Sigmoid colon (tissue), 7 donors: Measurements from ENCODE around the gene CYB5R4. TPM values are rescaled to one million over a fixed set of nuclear protein-coding genes. Genes with fewer than 3 reads are reported as not detected.

Experiments used
- DNase-seq: peaks from one replicate; pipeline ENCODE4 v3.0.0-alpha.2; 2019
- H3K27ac ChIP-seq, 4 donors: fragments of 200-600 bp; sonication (generic); one replicate each; pipeline ENCODE4 v1.5.1; 2016 to 2019; ENCODE audit warnings: mild to moderate bottlenecking in 1 of 4
- H3K27me3 ChIP-seq, 3 donors: fragments of 200-600 bp; sonication (generic); one replicate each; pipeline ENCODE4 v1.5.1; 2019; ENCODE audit warnings: mild to moderate bottlenecking in 1 of 3
- H3K36me3 ChIP-seq, 4 donors: fragments of 200-600 bp; sonication (generic); one replicate each; pipeline ENCODE4 v1.5.1; 2016 to 2019
- H3K4me1 ChIP-seq, 4 donors: fragments of 200-600 bp; sonication (generic); one replicate each; pipeline ENCODE4 v1.5.1; 2017 to 2019
- H3K4me3 ChIP-seq, 4 donors: fragments of 200-600 bp; sonication (generic); one replicate each; pipeline ENCODE4 v1.5.1; 2017 to 2019; ENCODE audit warnings: mild to moderate bottlenecking in 2 of 4, moderate library complexity in 1 of 4
- H3K9me3 ChIP-seq, 4 donors: fragments of 200-600 bp in 3 of 4; sonication (generic) in 3 of 4; one replicate each; pipeline versions ENCODE4 v1.5.1 to v1.6.1; 2013 to 2019
- EP300 ChIP-seq, 4 donors: sonication (generic); formaldehyde crosslinking; IDR thresholded peaks; one replicate each; pipeline ENCODE4 v1.6.1; 2017; ENCODE audit warnings: antibody characterized with exemption in 4 of 4
- POLR2A ChIP-seq, 2 donors: fragments of 450-650 bp; IDR thresholded peaks; one replicate each; pipeline ENCODE4 v1.6.1; 2016; ENCODE audit warnings: antibody characterized with exemption in 2 of 2, mild to moderate bottlenecking in 2 of 2, moderate library complexity in 2 of 2
- POLR2AphosphoS5 ChIP-seq, 4 donors: sonication (generic); formaldehyde crosslinking; IDR thresholded peaks; one replicate each; pipeline ENCODE4 v1.6.1; 2017; ENCODE audit warnings: antibody characterized with exemption in 4 of 4
- WGBS, 2 donors: extraction: QIAGEN DNeasy Blood & Tissue Kit; methylation state at CpG; one replicate each; pipeline ENCODE4 v1.1.7; 2013; 5-methylcytosine and 5-hydroxymethylcytosine counted together
- intact Hi-C: fragments of 100-400 bp; cut with DNase I; formaldehyde crosslinking; loops from one replicate; pipeline ENCODE4 v1.15.1; 2023
- polyA plus RNA-seq, 3 donors: library from polyadenylated mRNA; stranded (reverse); fragments of 200-250 nt; gene quantifications; one replicate each; pipeline ENCODE4 v1.2.3, GENCODE V29; 2013
- total RNA-seq, 4 donors: library from RNA; depleted of rRNA; stranded (reverse); fragments of >200 nt; gene quantifications; one replicate each; pipeline ENCODE4 v1.1.0, GENCODE V29; 2016
- TF ChIP-seq, protein P1 (sequence below), 4 experiments: fragments of 450-650 bp in 3 of 4; fragments of 200-600 bp in 1 of 4; IDR thresholded peaks; one replicate each; pipeline ENCODE4 v1.5.1; 2016 to 2019; ENCODE audit warnings: antibody characterized with exemption in 4 of 4, mild to moderate bottlenecking in 3 of 4, moderate library complexity in 2 of 4
- donor health status: healthy with polysubstance abuse.
- donor health status: Bipolar disorder and iron deficiency.
- donor health status: healthy.

CYB5R4 gene
- total and polyA plus RNA-seq, 7 donors: 9.7 to 35.6 (median 14.3) TPM

DNA sequence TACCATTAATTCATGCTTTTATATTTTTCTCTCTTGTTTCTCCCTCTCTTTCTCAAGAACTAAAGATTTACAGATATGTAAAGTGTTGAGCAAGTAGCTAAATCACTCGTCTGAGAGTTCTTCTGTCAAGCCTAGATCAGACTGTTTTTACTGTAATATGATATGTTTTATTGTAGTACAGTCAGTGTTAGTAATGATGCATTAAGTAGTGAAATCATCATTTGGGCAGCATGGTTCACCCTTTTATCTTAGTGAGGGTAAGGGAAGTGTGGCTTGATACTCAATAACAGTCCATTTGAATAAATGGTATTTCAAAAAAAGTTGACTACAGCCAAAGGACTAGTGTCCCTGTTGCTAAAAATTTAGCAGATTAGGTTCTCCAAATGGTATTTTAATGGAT, 9.2 kb downstream of the CYB5R4 start:
- Histone ChIP-seq H3K4me3 (no peak overlapping the region), H3K36me3 (peaks cover 0 to 32% (median 4%) of the 10 kb centered on the region in 4 donors), H3K27ac (no peak overlapping the region), H3K9me3 (peaks cover 0 to 6% (median 0%) of the 10 kb centered on the region in 4 donors), H3K27me3 (no peaks in the 10 kb centered on the region), H3K4me1 (peaks cover 0 to 4% (median 0%) of the 10 kb centered on the region in 4 donors)
- intact Hi-C loops: no loop called here
- TF ChIP-seq POLR2AphosphoS5 (IDR thresholded peaks at IDR 0.05): no peak
- TF ChIP-seq, protein P1, sequence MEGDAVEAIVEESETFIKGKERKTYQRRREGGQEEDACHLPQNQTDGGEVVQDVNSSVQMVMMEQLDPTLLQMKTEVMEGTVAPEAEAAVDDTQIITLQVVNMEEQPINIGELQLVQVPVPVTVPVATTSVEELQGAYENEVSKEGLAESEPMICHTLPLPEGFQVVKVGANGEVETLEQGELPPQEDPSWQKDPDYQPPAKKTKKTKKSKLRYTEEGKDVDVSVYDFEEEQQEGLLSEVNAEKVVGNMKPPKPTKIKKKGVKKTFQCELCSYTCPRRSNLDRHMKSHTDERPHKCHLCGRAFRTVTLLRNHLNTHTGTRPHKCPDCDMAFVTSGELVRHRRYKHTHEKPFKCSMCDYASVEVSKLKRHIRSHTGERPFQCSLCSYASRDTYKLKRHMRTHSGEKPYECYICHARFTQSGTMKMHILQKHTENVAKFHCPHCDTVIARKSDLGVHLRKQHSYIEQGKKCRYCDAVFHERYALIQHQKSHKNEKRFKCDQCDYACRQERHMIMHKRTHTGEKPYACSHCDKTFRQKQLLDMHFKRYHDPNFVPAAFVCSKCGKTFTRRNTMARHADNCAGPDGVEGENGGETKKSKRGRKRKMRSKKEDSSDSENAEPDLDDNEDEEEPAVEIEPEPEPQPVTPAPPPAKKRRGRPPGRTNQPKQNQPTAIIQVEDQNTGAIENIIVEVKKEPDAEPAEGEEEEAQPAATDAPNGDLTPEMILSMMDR (IDR thresholded peaks at IDR 0.05): no peak
- TF ChIP-seq POLR2A (IDR thresholded peaks at IDR 0.05): no peak
- no peak for TF ChIP-seq EP300 (IDR thresholded peaks at IDR 0.05)
- DNase-seq: no peak
- 76 to 80% methylated on average over 1 of the region's 1 CpG for WGBS, 2 donors

DNA sequence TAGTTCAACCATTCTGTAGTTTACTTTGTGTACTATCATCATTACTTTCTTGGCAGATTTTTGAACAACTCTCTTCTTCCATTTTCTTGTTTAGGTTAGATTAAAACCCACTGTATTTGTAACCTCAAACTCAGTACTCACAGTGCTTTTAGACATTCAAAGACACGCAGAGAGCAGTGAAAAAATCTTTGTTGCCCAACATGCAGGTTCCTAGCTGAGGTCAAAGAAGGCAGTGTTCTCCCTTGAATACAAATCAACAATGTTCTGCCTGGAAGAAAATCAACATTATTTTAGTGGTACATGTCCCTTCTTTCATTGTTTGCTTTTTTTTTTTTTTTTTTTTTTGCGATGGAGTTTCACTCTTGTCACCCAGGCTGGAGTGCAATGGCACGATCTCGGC, 11.2 kb downstream of the CYB5R4 start:
- H3K36me3 ChIP-seq: peaks cover 0 to 18% (median 0%) of the 10 kb centered on the region in 4 donors
- TF ChIP-seq EP300 (IDR thresholded peaks at IDR 0.05): no peak
- no peak for TF ChIP-seq POLR2A (IDR thresholded peaks at IDR 0.05)
- TF ChIP-seq POLR2AphosphoS5 (IDR thresholded peaks at IDR 0.05): no peak
- TF ChIP-seq, protein P1 (IDR thresholded peaks at IDR 0.05): no peak
- H3K27me3 ChIP-seq: no peaks in the 10 kb centered on the region
- no peak overlapping the region for H3K27ac ChIP-seq
- intact Hi-C loops: no loop called here
- no peak overlapping the region for H3K4me3 ChIP-seq
- no peak for DNase-seq
- peaks cover 0 to 4% (median 0%) of the 10 kb centered on the region in 4 donors for H3K4me1 ChIP-seq
- peaks cover 0 to 6% (median 0%) of the 10 kb centered on the region in 4 donors for H3K9me3 ChIP-seq
- WGBS, 2 donors: 94 to 95% methylated on average over 4 of the region's 4 CpGs

DNA sequence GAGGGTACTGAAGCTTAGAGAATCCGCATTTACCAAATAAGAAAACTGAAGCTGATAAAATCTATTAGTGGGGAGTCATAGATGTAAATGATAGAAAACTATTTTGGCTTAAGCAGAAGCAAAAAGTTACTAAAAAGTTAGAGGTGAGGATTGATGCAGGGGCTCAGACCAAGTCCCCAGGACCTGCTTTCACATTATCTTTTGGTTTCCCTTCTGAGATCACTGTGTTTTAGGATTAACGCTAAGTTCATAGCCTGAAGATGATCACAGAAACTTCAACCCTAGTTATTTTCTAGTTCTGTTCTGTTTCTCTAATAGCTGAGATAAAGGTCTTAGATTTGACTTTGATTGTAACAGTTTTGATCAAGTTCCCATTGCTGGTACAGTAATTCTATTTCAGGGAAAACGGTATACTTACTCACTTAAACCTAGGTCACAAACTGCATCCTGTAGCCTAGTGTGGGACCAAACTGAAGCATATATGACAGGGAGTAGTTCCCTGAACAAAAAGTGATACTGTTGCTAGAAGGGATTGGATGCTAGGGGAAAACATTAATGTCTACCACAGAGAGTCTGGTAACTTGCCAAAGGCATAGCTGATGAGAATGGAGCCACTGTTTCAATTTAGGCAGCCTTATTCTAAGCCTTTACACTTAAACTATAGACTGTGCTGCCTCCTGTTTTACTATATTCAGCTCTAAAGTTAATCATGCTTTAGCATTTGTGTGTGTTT, 13.1 kb downstream of the CYB5R4 start:
- intact Hi-C loops: no loop called here
- WGBS, 2 donors: 91 to 93% methylated on average over 3 of the region's 3 CpGs
- H3K9me3 ChIP-seq: peaks cover 0 to 2% (median 0%) of the 10 kb centered on the region in 4 donors
- peaks cover 0 to 5% (median 0%) of the 10 kb centered on the region in 4 donors for H3K36me3 ChIP-seq
- no peak overlapping the region for H3K4me3 ChIP-seq
- H3K4me1 ChIP-seq: no peaks in the 10 kb centered on the region
- H3K27ac ChIP-seq: no peak overlapping the region
- H3K27me3 ChIP-seq: no peaks in the 10 kb centered on the region
- no peak for DNase-seq
- TF ChIP-seq POLR2A (IDR thresholded peaks at IDR 0.05) (no peak), POLR2AphosphoS5 (IDR thresholded peaks at IDR 0.05) (no peak), EP300 (IDR thresholded peaks at IDR 0.05) (no peak)
- TF ChIP-seq, protein P1 (IDR thresholded peaks at IDR 0.05): no peak

DNA sequence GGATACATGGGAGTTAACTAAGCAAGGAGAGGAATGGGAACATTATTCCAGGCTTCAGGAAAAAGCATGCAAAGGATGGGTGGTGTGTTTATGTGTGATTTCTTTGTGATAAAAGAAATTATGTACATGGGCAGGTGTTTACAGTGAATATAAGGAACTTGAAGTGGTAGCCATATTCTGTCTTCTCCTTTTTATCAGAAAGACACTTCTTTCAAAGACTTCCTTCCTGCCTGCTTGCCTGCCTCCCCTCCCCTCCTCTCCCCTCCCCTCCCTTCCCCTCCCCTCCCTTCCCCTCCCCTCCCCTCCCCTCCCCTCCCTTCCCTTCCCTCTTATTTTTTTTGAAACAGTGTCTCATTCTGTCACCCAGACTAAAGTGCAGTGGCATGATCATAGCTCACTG, 14.4 kb downstream of the CYB5R4 start:
- no peak for TF ChIP-seq POLR2A (IDR thresholded peaks at IDR 0.05)
- no peak for TF ChIP-seq POLR2AphosphoS5 (IDR thresholded peaks at IDR 0.05)
- TF ChIP-seq, protein P1 (IDR thresholded peaks at IDR 0.05): no peak
- no peak for TF ChIP-seq EP300 (IDR thresholded peaks at IDR 0.05)
- no peaks in the 10 kb centered on the region for H3K9me3 ChIP-seq
- intact Hi-C loops: no loop called here

More for the DNA sequence above, 14.4 kb downstream of the CYB5R4 start:
- no peak for DNase-seq
- Histone ChIP-seq H3K4me3 (no peak overlapping the region), H3K27me3 (no peaks in the 10 kb centered on the region), H3K36me3 (no peaks in the 10 kb centered on the region), H3K4me1 (no peaks in the 10 kb centered on the region), H3K27ac (no peak overlapping the region)
